Left cardiac atrium (tissue), 4 donors: Measurements from ENCODE around the gene PJA1. TPM values are rescaled to one million over a fixed set of nuclear protein-coding genes. Genes with fewer than 3 reads are reported as not detected.

Experiments
- ATAC-seq, 2 donors: fragments of 200-7000 bp; cut with Tn5 transposase; one replicate each; pipeline ENCODE4 v1.9.1; 2020; ENCODE audit warnings: mild to moderate bottlenecking in 2 of 2, moderate library complexity in 2 of 2
- DNase-seq: peaks from one replicate; pipeline ENCODE4 v3.0.0-alpha.2; 2020
- intact Hi-C, 2 donors: fragments of 100-400 bp; cut with DNase I; formaldehyde crosslinking; loops; one replicate each; pipeline versions ENCODE4 v1.14.1 to v1.15.1; 2022 to 2023
- total RNA-seq, 2 donors: library from RNA; stranded (reverse); fragmentation: NEBNext Ultra II Directional; extraction: Animal tissue kit (Norgen Biotek cat#: 25700); gene quantifications; one replicate each; pipeline ENCODE4 v1.2.1, GENCODE V29; 2021
- donor health status: DM: no; HTN: yes; CAD: no.
- donor health status: DM: no; HTN: yes; CAD: no; lungs with severe emphysema.
- donor health status: DM: yes; HTN: yes; CAD: no.
- donor health status: Dilated cardiomyopathy.

PJA1 gene
- total RNA-seq, 2 donors from 2014 or later, result 16.9 to 23.4 TPM

GRCh38 chrX:69149466-69150280 lies 15.6 kb downstream of the PJA1 start:
- ATAC-seq (no peak), DNase-seq (no peak)
- intact Hi-C loops, result loop anchor here in 1 of 2 donors (10.0 kb wide), 1 partner anchor 75 kb away; no protein-coding TSS in a partner anchor

- intact Hi-C loops, result no loop called here
- DNase-seq (no peak), ATAC-seq (no peak)
Observed at GRCh38 chrX:69148946-69149345, 16.3 kb downstream of the PJA1 start.

- intact Hi-C loops, result no loop called here
- DNase-seq (no peak), ATAC-seq (no peak)
Observed at GRCh38 chrX:69146739-69147138, 18.5 kb downstream of the PJA1 start.

DNA sequence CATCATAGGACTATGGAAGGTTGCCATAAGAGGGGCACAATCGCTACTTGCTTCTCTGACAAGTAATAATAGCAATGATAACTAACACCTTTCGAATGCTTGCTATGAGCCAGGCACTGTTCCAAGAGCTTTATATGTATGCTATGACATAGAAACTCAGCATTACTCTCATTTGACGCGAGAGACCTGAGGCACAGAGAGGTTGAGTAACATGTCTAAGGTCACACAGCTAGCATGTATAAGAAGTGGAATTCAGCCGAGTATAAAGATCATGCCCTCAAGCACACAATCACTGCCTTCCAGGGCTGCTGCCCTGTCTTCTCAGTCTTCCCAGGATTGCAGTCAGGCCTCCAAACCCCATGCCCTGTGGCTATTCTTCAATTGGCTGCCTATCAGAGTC lies 19.5 kb downstream of the PJA1 start:
- intact Hi-C loops, result no loop called here
- ATAC-seq (no peak), DNase-seq (no peak)

DNA sequence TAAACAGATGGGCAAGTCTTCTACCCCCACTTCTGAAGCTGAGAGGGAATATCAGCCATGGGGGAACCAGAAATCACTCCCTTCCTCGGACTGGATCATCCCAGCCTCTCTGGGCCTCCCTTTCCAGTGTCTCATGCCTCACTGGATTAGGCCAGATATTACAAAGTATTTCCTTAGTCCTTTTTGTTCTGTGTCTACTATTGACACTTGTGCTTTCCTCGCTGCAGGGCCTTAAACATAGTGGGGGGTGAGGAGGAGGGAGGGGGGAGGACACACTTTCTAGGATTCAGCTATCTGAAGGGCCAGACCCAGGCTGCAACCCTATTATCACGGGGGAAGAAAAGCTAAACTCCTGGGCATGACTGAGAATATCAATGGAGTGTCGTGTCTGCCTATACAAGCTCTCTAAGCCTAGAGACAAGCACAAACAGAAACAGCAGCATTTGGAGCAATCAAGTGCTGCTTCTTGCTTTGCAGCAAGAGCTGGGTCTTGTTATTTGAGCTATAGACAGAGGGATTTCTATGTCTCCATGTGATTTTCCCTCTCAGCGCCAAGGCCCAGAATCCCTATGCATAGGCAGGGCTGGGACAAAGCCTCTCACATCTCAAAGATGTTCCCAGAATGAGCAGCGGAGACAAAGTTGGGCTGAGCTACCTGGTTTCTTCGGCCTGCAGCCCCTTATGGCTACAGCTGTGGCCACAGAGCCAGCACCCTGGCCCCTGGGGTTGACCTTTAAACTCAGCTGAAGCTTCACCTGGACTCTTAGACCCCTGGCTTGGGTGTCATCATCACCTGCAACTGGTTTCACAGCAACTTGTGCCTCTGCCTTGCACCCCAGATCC lies 20.2 kb downstream of the PJA1 start:
- intact Hi-C loops, result no loop called here
- ATAC-seq, result no peak
- DNase-seq, result no peak

DNA sequence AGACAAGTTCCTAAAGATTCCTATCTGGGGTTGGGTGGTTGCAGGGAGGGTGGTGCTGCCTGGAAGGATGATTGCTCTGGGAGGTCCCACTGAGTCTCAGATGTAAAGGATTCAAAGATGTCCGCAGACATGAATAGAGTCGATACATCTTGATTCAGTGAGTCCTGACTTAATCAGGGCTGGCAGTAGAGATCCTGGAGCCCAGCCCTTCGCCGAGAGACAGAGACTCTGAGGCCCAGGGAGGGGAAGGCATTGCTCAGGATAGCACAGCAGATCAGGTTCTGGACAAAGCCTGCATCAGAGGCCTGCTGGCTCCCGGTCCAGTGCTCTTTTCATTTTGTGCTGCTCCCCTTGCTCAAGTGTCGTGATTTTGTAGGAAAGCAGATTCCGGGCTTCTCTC lies 21.7 kb downstream of the PJA1 start:
- intact Hi-C loops, result no loop called here
- ATAC-seq, result no peak
- no peak for DNase-seq

DNA sequence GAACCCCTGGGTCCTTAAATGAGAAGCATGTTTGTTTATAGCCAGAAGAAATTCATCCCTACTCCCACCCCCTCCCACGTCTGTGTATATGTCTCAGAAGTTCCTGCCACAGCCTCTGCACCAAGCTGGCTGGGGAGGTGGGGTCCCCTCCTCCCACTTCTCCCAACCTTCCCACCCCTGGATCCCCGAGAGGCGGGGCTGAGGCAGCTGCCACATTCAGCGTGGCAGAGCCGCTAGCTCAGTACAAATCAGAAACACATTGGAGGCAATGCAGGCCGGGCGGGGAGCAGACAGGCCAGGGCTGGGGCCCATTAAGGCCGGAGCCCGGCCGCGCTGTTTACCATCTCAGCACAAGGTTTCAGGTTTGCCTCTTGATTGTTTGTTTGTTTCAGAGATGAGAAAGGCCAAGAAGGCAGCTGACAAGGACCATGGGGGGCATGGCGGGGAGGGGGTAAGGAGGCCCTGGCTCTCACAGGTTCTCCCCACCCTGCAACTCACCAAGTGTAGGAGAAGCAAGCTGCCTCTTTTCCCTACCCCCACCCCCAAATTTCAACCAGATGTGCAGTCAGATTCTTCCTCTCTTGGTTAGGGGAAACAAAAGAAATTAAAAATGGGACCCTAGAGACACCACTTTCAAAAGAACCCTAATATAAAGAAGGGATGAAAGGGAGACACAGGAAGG lies 22.3 kb downstream of the PJA1 start:
- intact Hi-C loops, result no loop called here
- DNase-seq (no peak), ATAC-seq (no peak)

DNA sequence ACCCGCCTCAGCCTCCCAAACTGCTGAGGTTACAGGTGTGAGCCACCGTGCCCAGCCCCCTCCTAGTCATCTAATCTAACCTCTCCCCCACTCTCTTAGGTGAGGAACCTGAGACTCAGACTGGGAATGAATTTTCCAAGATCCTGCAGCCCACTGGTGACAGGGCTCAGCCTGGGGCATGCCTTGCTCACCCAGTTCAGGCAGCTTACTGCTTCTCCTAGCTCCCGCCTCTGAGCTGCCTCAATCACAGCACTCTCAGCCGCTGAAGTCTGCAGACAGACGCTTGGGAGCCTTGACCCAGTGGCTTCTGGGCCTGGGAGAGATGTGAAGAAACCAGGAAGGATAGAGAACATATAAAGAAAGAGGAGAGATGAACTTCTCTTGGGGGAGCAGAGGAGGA lies 24.4 kb downstream of the PJA1 start:
- ATAC-seq (no peak), DNase-seq (no peak)
- intact Hi-C loops, result no loop called here

DNA sequence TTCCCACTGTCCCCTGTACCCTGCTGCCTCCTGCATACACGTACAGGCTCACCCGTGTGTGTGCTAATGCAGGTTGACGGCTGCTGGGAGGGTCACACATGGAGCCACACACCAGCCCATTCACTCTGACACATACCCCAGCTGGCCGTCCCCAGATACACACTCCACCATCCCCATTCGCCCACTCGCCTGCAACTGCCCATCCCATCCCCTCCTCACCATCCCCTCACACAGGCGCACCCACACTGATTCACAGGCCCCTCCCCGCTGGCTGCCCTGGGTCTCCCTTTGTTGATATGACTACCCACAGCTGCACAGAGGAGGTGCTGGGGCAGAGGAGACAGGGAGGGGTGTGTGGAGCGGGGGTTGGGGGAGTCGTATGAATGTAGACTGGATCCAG lies 25.7 kb downstream of the PJA1 start:
- DNase-seq (no peak), ATAC-seq (no peak)
- intact Hi-C loops, result no loop called here

GRCh38 chrX:69138512-69138911 lies 26.7 kb downstream of the PJA1 start:
- DNase-seq (no peak), ATAC-seq (no peak)
- intact Hi-C loops, result no loop called here

DNA sequence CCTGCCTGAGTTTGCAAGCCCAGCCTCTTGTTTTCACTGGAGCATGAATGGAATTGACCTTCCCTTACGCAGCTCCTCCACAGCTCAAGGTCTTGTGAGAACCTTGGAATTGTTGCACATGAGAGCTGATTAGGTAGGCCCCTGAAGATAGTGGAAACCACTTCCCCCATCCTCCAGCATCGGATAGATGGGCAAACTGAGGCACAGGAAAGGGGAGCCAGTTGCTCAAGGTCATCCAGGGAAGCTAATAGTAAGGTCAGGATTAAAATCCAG lies 27.2 kb downstream of the PJA1 start:
- intact Hi-C loops, result no loop called here
- ATAC-seq (no peak), DNase-seq (no peak)

DNA sequence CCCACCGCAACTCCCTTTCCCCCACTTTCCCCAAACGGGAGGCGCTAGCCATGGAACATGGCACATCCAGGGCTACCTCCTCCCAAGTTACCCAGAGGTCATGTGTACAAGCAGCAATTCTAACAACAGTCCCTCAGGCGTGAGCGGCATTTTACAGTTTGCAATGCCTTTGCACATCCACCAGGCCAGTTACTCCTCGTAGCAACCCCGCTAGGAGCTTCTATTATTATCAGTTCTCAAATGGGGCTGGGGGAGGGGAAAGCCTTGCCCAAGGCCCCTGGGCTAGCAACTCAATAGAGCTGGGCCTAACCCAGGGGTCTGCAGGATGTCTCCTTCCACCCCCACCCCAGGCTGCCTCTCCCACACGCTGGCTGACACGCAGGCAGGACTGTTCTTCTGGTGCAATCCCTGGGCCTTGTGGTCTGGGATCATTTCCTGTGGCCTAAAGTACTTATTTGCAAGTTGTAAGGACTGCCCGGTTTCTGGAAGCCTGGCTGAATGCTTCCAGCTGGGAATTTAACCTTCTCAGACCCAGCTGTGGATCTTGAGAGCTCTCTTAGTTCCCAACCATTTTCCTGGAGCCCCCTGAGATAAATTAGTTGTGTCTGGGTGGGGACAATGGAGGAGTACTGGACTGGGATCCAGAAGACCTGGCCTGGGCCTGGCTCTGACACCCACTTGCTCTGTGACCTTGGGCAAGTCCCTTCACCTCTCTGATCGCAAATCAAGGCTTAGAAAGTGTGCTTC lies 27.7 kb downstream of the PJA1 start:
- peak; percentile 49 to 63 for ATAC-seq
- intact Hi-C loops, result no loop called here
- DNase-seq, result no peak

DNA sequence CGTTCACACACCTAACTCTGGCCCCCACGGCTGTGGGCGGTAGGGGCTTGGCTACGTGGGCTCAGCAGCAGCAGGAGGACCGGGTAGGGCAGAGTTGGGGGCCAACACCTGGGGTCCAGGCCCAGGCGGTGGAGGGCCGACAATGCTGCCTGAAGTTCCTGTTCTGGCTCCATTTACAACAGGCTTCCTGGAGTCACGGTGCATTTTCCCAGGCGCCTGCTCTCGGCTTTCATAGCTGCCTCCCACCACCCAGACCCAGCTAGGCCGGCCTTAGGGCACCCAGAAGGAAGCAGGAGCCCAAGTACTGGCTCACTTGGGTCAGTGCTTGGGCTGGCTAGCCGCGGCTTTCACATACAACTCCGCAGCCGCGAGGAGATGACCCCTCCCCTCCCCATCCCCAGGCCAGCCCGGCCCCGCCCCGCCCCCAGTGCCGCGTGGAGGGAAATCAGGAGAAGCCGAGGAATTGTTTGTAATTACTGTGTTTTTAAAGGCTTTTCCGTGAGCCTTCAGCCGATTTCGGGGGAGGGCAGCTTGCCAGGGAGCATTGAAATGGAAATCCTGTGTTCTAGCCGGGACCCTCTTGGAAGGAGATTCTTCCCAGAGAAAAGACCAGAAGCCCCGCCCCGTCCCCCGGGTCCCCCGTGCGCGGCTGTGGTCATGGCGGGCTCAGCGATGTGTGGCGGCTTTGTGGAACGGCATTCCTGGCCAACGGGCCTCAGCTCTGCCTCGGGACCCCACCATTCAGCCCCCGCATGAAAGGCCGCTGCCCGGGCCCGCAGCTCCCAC lies 28.5 kb downstream of the PJA1 start:
- ATAC-seq (peak; percentile 75 to 84), DNase-seq (peak; percentile 45)
- intact Hi-C loops, result no loop called here

- intact Hi-C loops, result no loop called here
- peak; percentile 39 to 64 for ATAC-seq
- peak; percentile 29 for DNase-seq
Observed at GRCh38 chrX:69133921-69134542, 31.2 kb downstream of the PJA1 start.

DNA sequence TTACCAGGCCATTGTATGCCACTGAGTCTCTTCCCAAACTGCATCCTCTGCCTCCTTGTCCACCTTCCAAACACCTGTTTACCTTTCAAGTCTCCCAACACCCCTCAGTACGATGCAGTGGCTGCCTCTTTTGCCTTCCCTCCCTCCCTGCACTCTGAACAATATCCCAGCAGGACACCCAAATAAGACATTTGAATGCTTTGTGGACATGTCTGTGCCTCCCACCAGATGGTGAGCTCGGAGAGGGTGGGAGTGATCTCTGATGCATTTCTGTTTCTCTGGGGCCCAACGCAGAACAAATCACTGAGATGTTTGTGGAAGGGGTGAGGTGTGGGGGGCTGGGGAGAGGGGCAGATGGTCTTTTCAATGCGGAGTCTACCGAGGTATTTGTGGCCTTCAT lies 33.4 kb downstream of the PJA1 start:
- ATAC-seq, result no peak
- no peak for DNase-seq
- intact Hi-C loops, result no loop called here

DNA sequence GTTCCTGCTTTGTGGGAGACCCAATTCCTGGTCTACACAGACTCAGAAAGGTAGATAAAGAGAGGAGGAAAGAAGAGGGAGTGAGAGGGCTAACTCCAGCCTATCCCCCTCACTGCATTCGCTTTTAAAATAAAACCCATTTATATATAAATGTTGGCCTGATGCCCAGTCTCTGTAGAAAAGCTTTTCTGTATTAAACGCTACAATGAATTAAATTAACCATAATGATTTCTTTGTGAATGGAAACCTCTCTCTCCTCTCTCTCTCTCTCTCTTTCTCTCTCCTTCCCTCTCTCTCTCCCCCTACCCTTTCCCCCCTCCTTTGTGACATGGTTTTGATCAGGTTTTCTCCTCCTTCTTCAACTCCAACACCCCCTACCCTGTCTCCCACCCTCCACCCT lies 34.8 kb downstream of the PJA1 start:
- intact Hi-C loops, result no loop called here

DNA sequence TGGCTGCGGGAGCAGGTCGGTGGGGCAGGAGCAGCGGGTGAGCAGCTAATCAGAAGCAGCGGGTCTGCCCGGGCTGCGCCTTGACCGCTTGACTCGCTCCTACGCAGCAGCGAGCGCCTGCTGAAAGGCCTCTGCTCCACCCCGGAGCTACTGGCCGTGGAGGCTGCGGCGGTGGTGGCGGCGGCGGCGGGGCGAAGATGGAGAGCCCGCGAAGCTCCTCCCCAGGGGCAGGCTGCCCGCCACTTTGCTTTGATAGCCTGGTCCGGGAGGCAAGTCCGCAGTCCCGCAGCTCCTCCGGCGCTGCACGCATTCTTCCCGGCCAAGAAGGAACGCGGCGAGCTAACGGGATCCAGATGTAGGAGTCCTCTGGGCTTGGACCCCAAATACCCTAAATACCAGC lies 36.7 kb downstream of the PJA1 start:
- intact Hi-C loops, result no loop called here
- peak; percentile 40 for DNase-seq
- ATAC-seq, result peak; percentile 48 to 88

More for the DNA sequence above, 34.8 kb downstream of the PJA1 start:
- DNase-seq (no peak), ATAC-seq (no peak)

DNA sequence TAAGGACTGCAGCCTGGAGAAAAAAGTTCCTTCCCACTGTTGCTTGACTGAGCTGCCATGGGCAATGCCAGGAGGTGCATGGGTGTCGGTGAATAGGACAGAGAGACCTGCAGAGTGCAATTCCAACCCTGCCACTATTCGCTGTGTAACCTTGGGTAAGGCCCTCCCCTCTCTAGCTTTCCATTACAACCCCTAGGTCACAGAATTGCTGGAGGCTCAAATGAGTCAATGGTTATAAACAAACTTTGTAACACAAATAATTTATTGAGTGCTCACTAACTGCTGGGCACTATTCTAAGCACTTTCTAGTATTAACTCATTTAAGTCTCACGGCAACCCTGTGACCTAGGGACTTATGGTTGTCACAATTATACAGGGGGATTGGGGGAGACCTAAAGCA lies 37.8 kb downstream of the PJA1 start:
- DNase-seq (no peak), ATAC-seq (no peak)
- intact Hi-C loops, result no loop called here
